Gastroesophageal sphincter (tissue), 4 donors: ENCODE data around the gene CLEC5A. TPM values are rescaled to one million over a fixed set of nuclear protein-coding genes. Genes with fewer than 3 reads are reported as not detected.
"Not testable (repeated sequence)": the region's sequence is repeated elsewhere in the genome, so short reads cannot be mapped to it uniquely, and the experiment has no call there.

ENCODE experiments used
- ATAC-seq: fragments of 150-250 bp; one replicate; pipeline ENCODE4 v1.9.1; 2016; ENCODE audit warnings: mild to moderate bottlenecking, moderate library complexity
- H3K27ac ChIP-seq, 4 donors: fragments of 200-600 bp; sonication (generic) in 3 of 4; 1 replicate in 3 of 4; 2 replicates in 1 of 4; pipeline ENCODE4 v1.5.1; 2016 to 2019
- H3K27me3 ChIP-seq: fragments of 200-600 bp; sonication (generic); one replicate; pipeline ENCODE4 v1.5.1; 2019
- H3K36me3 ChIP-seq, 2 donors: fragments of 200-600 bp; sonication (generic); one replicate each; pipeline ENCODE4 v1.5.1; 2019; ENCODE audit warnings: control low read depth in 1 of 2
- H3K4me1 ChIP-seq, 3 donors: fragments of 200-600 bp; sonication (generic); 1 replicate in 2 of 3; 2 replicates in 1 of 3; pipeline ENCODE4 v1.5.1; 2016 to 2019; ENCODE audit warnings: control low read depth in 2 of 3
- H3K4me3 ChIP-seq, 2 donors: fragments of 200-600 bp; sonication (generic); one replicate each; pipeline ENCODE4 v1.5.1; 2019; ENCODE audit warnings: mild to moderate bottlenecking in 1 of 2, moderate library complexity in 1 of 2
- H3K9me3 ChIP-seq, 3 donors: fragments of 200-600 bp; sonication (generic); one replicate each; pipeline ENCODE4 v1.5.1; 2017 to 2019; ENCODE audit warnings: control low read depth in 2 of 3
- EP300 ChIP-seq: sonication (generic); formaldehyde crosslinking; IDR thresholded peaks from one replicate; pipeline ENCODE4 v1.6.1; 2017; ENCODE audit warnings: antibody characterized with exemption, mild to moderate bottlenecking
- POLR2A ChIP-seq, 2 donors: fragments of 450-650 bp; IDR thresholded peaks; one replicate each; pipeline ENCODE4 v1.6.1; 2017; ENCODE audit warnings: antibody characterized with exemption in 2 of 2, mild to moderate bottlenecking in 2 of 2, moderate library complexity in 1 of 2
- POLR2AphosphoS5 ChIP-seq: sonication (generic); formaldehyde crosslinking; IDR thresholded peaks from one replicate; pipeline ENCODE4 v1.6.1; 2017; ENCODE audit warnings: antibody characterized with exemption
- WGBS, 2 donors: methylation state at CpG; one replicate each; pipeline ENCODE4 v1.1.5; 2018; ENCODE audit warnings: low coverage in 1 of 2; 5-methylcytosine and 5-hydroxymethylcytosine counted together
- total RNA-seq, 4 donors: library from RNA; depleted of rRNA; stranded (reverse); fragments of >200 nt; gene quantifications; one replicate each; pipeline ENCODE4 v1.1.0, GENCODE V29; 2016
- TF ChIP-seq, protein P1 (sequence below), 4 experiments: fragments of 200-600 bp in 2 of 4; fragments of 450-650 bp in 2 of 4; sonication (generic) in 1 of 4; IDR thresholded peaks; one replicate each; pipeline ENCODE4 v1.5.1; 2017 to 2019; ENCODE audit warnings: antibody characterized with exemption in 4 of 4, mild to moderate bottlenecking in 2 of 4, moderate library complexity in 2 of 4

Gene CLEC5A
- total RNA-seq, 4 donors from 2014 or later = 0.12 to 0.15 (median 0.13) TPM; not detected in 1

DNA sequence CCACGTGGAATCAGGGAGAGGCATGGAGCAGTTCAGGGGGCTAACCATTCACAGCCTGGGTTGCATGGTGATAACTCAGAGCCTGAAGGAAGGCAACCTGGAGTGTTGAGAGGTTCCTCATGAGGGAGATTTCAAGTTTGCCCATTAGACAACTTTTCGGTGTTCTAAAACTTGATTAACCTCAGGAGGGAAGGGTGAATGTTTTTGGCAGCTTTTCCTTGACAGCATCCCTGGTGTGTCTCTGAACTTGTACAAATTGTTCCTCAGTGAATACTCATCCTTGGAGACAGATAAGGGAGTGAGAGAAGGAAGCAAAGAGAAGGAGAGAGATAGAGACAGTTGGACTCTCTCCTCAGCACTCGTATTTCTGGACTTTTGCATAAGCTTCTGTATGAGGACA is 30.7 kb downstream of the CLEC5A start, which contains the start of gene OR9A4:
Gene OR9A4 (plus strand): TSS at position 301 of the 400 bp plus-strand sequence. CDS start 2,477 bp downstream, outside the sequence.
- 66 to 71% methylated on average over 2 to 3 of the region's 3 CpGs for WGBS, 2 donors
- H3K36me3 ChIP-seq = no peaks in the 10 kb centered on the region
- ATAC-seq = no peak
- no peaks in the 10 kb centered on the region for H3K27me3 ChIP-seq
- H3K4me1 ChIP-seq = no peaks in the 10 kb centered on the region
- no peak within 1 kb of the TSS for H3K4me3 ChIP-seq
- TF ChIP-seq POLR2AphosphoS5 (no peak), POLR2A (IDR thresholded peaks at IDR 0.05) (no peak), EP300 (no peak)
- TF ChIP-seq, protein P1, sequence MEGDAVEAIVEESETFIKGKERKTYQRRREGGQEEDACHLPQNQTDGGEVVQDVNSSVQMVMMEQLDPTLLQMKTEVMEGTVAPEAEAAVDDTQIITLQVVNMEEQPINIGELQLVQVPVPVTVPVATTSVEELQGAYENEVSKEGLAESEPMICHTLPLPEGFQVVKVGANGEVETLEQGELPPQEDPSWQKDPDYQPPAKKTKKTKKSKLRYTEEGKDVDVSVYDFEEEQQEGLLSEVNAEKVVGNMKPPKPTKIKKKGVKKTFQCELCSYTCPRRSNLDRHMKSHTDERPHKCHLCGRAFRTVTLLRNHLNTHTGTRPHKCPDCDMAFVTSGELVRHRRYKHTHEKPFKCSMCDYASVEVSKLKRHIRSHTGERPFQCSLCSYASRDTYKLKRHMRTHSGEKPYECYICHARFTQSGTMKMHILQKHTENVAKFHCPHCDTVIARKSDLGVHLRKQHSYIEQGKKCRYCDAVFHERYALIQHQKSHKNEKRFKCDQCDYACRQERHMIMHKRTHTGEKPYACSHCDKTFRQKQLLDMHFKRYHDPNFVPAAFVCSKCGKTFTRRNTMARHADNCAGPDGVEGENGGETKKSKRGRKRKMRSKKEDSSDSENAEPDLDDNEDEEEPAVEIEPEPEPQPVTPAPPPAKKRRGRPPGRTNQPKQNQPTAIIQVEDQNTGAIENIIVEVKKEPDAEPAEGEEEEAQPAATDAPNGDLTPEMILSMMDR (IDR thresholded peaks at IDR 0.05) = no peak
- H3K27ac ChIP-seq = no peak within 1 kb of the TSS
- H3K9me3 ChIP-seq = no peaks in the 10 kb centered on the region

DNA sequence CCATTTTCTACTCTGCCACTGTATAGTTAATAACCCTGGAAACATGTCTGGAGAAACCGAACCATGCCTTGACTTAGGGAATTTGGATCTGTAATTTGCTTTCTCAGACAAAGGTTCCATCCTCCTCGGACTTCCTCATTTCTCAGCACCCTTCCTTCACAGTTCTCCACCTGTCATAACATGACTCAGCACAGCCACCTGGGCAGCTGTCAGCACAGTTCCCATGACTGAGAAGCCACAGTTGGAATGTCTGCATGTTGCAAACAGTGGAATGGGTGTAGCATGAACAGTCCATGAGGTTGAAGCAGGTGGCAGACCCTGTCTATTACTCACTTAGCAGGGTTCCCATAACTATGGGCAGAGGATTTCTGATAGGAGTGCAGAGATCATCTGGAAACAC is 31.2 kb downstream of the CLEC5A start:
- WGBS, 2 donors = 59 to 91% methylated on average over 2 of the region's 2 CpGs
- Histone ChIP-seq H3K27ac (no peak overlapping the region), H3K27me3 (no peaks in the 10 kb centered on the region), H3K4me3 (no peak overlapping the region), H3K4me1 (no peaks in the 10 kb centered on the region), H3K9me3 (no peaks in the 10 kb centered on the region), H3K36me3 (no peaks in the 10 kb centered on the region)
- TF ChIP-seq POLR2A (IDR thresholded peaks at IDR 0.05) (no peak), EP300 (no peak), POLR2AphosphoS5 (no peak)
- TF ChIP-seq, protein P1 (IDR thresholded peaks at IDR 0.05) = no peak
- no peak for ATAC-seq

DNA sequence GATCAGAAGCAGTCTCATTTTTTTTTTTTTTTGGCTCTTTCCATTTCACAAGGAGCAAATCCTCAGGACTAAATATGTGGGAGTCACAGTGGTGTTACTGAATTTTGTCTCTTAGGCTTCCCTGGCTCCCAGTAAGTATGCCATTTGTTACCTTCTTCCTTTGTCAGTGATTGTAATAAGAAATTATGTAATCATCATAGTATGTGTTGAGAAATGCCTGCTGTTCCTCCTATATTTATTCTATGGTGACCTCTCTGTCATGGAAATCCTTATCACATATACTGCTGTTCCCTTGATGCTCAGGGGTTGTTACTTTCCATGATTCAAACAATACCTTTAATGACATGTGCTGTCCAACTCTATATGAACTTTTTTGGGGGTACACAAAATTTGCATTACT is 35.4 kb downstream of the CLEC5A start:
- no peak overlapping the region for H3K27ac ChIP-seq
- H3K36me3 ChIP-seq = no peaks in the 10 kb centered on the region
- H3K27me3 ChIP-seq = no peaks in the 10 kb centered on the region
- no peak for ATAC-seq
- no peaks in the 10 kb centered on the region for H3K9me3 ChIP-seq
- TF ChIP-seq EP300 (no peak), POLR2A (IDR thresholded peaks at IDR 0.05) (no peak), POLR2AphosphoS5 (no peak)
- TF ChIP-seq, protein P1 (IDR thresholded peaks at IDR 0.05) = no peak
- H3K4me1 ChIP-seq = no peaks in the 10 kb centered on the region
- no peak overlapping the region for H3K4me3 ChIP-seq

- Histone ChIP-seq H3K27ac (no peak overlapping the region), H3K4me3 (no peak overlapping the region), H3K27me3 (no peaks in the 10 kb centered on the region), H3K36me3 (no peaks in the 10 kb centered on the region), H3K9me3 (no peaks in the 10 kb centered on the region), H3K4me1 (no peaks in the 10 kb centered on the region)
- 62 to 67% methylated on average over 4 of the region's 4 CpGs for WGBS, 2 donors
- ATAC-seq = no peak
- TF ChIP-seq EP300 = no peak
- TF ChIP-seq, protein P1 (IDR thresholded peaks at IDR 0.05) = no peak
- TF ChIP-seq POLR2A (IDR thresholded peaks at IDR 0.05) = no peak
- no peak for TF ChIP-seq POLR2AphosphoS5
Measured at GRCh38 chr7:141906285-141906684, 40.5 kb downstream of the CLEC5A start.

- H3K4me3 ChIP-seq, H3K4me1 ChIP-seq, H3K36me3 ChIP-seq, H3K27ac ChIP-seq, H3K27me3 ChIP-seq, ATAC-seq: not testable (repeated sequence)
- WGBS, 2 donors = no CpG with 5 or more reads among the region's 3 CpGs
- H3K9me3 ChIP-seq = peaks cover 0 to 11% (median 0%) of the 10 kb centered on the region in 3 donors
Measured at GRCh38 chr7:141899366-141899765, 47.4 kb downstream of the CLEC5A start.
